ENCODE data around the gene ST6GAL1.

GRCh38 chr3:187079090-187080022, 149.0 kb downstream of the ST6GAL1 start:
- no peak for TF ChIP-seq POLR2A (IDR thresholded peaks at IDR 0.05)
- TF ChIP-seq CTCF (IDR thresholded peaks at IDR 0.05): no peak
